GM21526 (cell line): ENCODE data around the gene ACKR3.
A peak's percentile ranks its signal among the peaks of the same experiment; 100 is the strongest.

Experiments used
- ATAC-seq: cut with Tn5 transposase; IDR thresholded peaks from one replicate; pipeline ENCODE4 v1.9.1; 2021; ENCODE audit warnings: moderate library complexity; ENCODE audit not compliant: unreplicated experiment, low FRiP score

Gene ACKR3

DNA sequence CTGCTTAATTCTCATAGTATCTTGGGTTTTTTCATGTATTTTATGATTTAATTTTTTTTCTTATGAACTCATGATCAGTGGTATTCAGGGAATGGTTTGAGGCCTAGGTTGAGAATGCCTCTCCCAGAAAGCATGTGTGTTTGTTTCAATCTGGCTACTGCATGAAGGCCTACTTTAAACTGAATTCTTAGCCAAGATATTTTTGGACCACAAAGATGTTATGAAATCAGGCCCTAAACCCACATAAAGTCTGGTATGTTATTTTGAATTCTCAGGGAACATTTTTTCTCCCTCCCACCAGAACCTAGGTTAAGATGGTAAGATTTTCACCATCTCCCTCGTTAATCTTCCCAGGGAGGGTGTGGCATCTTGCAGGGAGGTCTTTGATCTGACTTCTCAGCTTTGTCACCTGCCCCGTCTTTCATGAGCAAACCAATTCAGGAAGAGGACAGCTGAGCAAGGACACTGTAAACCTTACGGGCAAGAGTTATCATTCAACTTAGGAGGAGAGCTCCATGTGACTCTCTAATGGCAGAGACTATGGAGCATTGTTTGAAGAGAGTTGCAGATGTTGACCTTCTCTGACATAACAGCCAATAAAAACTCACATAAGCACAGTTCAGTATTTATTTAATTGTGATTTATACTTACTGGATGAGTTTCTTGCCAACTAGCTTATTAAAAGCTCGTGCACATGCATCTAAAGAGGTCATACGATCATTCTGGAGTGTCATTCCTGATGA is 21.3 kb upstream of the ACKR3 start:
- no peak for ATAC-seq

DNA sequence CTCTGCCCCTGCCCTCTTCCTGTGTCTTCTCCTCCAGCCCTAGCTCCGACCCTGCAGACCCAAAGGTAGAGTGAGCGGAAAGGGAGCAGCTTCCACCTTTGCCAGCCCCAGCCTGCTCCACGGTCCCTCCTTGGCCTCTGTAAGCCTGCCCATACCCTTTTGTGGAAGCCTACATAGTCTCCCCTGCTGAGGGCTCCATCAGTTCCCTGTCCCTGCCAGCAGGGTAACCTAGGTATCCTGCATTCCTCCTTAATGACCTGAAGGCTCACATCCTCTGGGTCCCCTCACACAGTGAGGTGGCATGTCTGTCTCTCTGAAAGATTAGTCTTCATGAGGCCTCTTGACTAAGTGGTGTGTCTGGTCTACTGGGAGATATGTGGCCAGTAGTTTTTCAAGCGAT is 20.5 kb upstream of the ACKR3 start:
- ATAC-seq = no peak

DNA sequence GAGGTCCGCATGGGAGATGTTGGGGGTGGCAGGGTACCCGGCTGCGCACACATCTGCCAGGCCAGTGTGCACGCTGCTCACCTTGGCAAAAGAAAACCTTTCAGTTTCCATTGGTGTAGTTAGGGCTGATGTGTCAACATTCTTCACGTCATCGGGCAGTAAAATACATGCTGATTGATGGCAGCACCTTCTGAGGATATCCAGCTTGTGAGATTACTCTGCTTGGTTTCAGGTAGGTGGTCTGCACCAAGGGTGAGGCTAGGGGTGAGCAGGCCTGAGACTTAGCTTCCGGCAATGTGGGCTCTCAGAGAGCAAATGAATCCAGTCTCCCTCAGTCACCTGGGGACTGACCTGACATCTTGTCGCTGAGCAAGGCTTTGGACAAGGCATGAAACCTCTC is 19.3 kb upstream of the ACKR3 start:
- ATAC-seq = peak; percentile 13

DNA sequence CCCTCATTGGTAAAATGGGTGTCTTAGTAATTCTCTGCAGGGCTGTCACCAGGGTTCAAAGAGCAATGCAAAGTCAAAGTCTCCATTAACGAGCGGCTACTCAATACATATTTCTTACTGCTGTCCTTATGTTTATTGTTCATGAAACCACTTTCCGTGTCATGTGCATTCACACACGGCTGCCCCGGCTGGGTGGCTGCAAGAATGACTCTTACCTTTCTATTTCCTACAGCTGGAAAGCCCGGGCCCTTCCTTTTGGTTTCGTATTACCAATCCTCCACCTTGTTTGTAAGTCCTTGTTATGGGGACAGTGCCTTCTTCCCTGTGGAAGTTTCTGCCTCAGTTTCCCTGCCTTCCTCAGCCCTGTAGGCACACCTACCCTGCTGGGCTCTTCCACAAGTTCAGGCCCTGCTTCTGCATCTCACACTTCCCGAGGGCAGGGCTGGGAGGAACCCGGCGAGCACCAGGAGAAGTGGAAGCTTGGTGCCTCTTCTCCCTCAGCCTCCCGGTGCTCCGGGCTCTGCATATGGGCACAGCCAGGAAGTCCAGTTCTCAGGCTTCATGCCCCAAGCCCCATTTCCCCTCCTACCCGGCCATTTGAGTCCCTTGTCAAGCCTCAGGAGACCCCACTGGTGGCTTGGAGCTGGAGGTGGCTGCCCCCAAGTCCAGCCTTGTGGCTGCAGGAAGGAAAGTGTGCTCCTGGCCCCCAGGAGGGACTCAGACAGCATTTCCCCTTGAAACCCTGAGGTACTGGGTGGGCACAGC is 18.7 kb upstream of the ACKR3 start:
- ATAC-seq = peak; percentile 53

DNA sequence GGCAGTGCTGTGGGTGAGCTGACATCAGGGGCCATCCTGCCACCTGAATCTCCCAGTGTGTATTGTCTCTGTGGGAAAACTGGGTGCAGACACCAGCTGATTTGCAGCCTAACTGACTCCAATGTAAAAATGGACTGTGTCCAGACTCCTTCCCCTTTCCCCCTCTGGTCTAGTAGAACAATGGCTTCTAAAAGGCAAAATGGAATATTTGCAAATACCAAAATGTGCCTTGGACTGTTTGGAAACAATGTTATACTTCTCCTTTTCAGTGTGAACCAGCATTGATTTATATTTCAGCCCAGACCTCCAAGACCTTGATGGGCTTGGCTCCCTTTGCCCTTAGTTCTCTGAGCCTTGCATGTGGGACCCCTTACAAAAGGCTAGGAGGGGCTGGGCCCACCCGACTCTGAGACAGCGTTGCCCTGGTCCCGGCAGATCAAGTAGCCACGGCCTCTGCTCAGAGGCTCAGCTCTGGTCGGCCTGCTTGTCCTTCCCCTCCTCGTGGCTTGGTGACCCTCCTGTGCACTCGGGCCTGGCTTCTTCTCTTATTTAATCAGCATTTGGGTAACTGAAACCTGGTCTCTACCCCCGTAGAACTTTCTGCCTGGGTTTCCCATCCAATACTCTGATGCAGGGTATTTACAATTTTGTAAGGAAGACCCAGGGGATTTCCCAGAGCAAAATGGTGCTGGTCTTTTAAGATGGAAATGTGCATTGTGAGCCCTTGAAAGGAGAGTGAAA is 18.0 kb upstream of the ACKR3 start:
- ATAC-seq = no peak

DNA sequence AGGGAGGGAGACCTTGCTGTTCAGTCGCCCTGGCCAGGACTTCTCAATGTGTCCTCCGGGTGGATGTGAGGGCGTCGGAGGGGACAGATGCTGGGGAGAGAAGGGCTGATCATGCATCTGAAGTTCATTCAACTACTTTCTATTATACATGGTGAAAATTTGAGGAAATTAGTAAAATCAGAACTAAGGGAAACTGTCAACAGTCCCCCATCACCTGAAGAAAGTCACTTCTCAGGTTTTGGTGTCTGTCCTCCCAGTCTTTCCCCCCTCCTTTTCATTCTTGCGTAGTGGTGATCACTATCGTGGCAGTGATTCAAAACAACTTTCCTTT is 17.4 kb upstream of the ACKR3 start:
- ATAC-seq = no peak

DNA sequence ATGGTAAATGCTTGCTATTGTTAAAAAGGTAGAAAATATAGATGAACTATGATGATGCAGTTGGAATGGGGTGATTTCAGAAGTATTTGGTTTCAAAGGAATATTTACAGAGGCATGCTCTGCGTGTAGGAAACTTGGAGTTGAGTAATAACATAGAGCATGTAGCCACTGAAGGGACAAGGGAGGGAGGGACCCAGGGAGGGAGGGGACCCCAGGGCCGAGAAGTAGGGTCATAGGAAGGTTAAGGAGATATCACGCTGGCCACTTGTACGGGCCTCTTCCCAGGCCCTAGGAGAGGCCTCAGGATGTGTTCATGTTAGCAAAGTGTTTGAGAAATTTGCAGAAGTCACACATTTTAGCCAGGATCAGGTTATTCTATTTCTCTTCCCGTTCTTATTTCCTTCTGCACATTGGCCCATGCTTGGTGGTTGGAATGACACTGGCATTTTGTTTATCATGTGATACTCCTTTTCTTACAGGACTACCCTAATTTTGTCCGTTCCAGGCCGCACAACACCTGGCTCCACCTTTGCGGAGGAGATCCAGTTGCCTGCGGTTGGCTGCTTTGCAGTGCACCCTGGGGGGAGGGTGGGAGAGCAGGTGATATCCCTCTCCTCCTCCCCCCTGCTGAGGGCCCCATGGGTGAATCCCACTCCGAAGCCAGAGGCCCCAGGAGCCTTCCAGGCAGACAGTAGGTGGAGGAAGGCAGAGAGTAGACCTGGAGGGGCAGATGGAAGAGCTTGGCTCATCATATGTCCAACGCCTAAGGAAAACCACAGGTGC is 16.9 kb upstream of the ACKR3 start:
- ATAC-seq = no peak

DNA sequence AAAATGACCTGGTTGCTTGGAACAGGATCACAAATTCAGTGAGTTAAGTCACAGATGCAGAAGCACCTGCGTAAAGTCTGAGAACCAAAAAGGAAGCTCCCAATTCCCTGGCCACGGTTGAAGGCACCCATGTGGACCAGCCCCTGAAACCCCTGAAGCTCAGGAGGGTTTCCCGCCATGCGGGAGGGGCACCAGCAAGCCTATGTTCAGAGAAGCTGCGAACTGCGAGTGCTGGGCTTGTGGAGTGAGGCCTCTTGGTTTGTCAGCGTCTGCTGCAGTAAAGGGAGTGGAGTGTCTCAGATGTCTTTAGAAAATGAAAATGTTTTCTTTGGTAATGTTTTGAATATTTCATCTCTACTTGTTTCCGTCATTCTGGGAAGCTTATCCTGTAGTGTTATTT is 16.1 kb upstream of the ACKR3 start:
- ATAC-seq = no peak

DNA sequence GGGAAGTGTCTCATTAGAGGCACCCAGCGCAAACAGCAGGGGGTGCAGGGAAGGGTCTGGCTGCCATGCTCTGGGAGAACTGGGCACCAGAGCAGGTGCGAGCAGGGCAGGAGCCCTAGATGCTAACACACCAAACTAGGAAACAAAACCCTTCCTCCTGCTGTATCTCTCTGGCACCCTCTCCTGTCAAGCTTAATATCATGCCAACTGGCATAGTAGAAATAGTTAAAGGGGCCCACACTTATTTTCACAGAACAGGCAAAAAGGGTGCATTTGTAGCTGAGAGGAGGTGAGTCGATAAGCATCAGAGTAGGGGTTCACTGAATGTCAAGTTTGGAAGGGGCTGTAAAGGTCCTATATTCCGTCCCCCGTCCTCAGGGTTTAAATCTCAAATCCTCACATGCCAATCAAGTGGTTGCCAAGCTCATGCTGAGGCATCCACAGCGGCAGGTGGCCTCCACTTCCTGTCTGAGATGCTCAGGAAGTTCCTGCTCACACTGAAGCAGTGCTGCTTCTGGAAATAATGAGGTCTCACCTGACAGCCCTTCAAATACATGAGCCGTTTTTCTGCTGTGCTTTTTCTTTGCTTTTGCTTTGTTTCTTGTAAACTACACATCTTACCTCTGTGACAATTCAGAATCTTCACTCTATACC is 14.9 kb upstream of the ACKR3 start:
- no peak for ATAC-seq

DNA sequence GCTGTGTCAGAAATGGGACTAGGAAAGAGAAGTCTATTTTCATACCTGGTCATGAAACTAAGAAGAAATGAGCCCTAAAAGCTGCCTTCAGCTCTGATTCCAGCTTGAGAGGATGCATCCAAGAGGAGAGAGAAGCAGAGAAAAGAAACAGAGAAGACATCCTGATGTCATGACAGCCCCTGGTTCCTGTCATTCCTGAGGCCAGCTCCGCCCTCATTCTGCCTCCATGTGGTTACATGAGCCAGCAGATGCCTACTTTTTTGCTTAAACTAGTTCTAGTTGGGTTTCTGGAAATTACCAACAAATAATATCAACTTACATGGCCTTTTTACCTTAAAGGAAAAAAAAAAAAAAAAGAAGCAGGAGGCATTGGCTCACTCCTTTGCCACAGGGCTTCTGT is 14.1 kb upstream of the ACKR3 start:
- no peak for ATAC-seq

DNA sequence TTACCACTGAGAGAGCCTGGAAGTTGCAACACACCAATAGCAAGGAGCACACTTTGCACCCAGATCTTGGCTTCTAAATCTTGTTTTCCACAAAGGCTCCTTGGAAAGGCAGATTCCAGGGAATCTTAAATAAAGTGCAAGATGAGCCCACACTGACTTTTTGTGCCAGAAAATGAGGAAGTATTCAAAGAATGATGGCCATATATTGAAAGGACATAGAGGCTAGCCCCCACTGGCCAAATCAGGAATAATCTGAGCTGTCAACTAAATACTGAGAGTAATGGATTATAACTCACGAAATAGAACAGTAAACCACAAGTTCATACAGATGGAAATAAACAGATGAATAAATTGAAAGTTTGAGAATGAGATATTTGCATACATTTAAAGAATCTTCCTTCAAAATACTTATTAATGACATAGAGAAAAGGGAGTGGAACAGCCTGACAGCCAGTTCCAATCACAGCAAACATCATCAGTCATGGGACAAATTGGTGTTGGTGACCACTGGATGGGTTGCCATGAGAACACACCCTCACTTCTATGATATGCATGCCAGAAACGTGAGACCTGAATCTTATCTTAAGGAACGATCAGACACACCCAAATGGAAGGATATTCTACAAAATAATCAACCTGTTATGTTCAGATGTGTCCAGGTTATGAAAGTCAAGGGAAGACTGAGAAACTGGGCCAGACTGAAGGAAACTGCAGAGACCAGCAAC is 12.2 kb upstream of the ACKR3 start:
- no peak for ATAC-seq

DNA sequence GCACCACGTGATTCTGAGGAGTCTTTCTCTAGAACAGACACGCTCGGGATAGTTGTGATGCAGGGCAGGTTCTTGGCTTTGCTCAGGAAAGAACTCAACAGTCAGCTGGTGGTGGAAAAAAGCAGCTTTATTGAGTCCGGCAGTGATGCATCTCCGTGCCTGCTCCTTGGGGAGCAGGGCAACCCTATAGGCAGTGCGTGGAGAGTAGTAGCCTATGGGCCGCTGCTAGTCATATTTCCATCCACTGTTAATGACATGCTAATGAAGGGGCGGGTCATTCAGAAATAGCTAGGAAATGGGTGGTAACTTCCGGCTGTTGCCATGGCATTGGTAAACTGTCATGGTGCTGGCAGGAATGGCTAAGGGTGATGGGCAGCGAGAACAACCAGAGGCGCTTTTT is 11.6 kb upstream of the ACKR3 start:
- ATAC-seq = no peak

DNA sequence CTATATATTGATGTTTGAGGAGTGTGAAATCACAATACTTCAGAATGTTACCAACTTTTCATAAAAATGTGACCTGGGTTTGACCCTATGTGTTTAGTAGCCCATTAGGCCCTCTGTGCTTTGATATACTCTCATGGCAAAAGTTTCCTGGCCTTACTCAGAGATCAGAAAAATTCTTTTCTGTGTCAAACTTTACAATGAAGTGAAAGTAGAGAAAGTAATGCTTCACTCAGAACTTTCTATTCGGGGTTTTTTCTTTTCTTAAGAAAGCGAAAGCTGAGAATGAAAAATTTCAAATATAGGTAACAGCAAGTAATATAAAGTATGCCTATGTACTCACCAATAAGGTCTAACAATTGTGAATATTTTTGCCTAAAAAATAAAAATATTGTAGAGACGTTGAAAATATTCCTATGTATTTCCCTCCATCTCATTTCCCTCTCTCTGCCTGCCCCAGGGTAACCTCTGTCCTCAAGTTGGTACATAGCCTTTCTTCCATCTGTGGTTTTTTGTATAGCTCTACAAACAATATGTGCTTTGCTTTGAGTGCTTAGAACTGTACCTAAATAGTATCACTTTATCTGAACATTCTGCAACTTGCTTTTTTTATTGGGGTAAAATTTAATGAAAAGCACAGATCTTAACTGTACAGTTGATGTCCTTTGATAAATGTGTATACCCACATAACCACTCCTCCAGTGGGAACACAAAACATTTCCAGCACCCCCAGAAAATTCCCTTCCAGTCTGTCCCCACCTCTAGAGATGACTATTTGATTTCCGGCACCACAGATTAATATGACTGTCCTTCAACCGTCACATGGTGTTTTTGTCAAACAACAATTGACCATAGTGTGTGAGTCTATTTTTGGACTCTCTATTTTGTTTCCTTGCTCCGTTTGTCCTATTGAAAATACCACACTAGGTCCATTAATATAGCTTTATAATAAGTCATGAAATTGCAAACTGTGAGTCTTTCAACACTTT is 10.3 kb upstream of the ACKR3 start:
- no peak for ATAC-seq

DNA sequence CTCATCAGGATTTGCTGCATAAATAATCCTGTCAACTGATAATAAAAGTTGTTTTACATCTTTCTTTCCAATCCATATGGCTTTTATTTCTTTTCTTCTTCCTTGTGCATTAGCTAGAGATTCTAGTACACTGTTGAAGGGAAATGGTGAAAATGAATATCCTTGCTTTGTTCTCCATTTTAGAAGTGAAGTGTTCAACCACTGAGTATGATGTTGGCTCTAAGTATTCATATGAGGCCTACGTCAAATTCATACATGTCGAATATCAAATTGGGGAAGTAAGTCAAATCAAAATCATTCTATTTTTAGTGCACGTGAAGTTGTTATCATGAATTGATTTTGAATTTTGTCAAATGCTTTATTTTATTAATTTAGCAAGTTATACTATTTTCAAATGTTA is 7.8 kb upstream of the ACKR3 start:
- no peak for ATAC-seq

DNA sequence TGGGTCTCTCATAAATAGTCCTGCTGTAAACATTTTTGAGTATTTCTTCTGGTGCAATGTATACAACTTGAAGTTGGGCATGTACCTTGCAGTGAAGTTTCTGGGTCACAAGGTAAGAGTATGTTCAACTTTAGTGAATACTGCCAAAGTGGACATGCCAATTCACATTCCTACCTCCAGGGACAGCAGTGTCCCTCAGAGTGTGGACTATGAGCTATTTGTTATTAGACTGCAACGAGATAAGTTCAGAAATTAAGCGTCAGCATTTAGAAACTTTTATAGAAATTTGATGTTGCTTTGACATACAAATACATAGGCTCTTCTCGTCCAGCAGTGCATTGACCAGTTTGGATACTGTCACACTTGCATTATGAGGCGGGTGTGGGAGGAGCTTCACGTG is 7.2 kb upstream of the ACKR3 start:
- ATAC-seq = no peak

DNA sequence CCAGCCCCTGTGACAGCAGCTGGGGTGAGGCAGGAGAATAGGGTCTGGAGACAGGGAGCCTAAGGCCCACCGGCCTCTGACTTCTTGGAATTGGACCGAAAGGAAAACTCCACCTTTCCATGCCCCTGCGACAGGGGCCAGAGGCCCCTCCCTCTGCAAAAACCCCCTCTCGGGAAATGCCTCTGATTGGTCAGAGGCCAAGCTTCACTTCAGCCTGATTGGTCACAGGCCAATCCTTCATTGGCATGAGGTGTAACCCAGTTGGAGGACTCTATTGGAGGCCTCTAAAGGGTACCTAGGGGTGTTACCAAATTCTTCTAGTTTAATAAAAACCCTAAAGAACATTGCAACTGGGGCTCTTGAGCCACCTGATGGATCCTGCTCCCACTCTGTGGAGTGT is 5.7 kb upstream of the ACKR3 start:
- ATAC-seq = no peak

DNA sequence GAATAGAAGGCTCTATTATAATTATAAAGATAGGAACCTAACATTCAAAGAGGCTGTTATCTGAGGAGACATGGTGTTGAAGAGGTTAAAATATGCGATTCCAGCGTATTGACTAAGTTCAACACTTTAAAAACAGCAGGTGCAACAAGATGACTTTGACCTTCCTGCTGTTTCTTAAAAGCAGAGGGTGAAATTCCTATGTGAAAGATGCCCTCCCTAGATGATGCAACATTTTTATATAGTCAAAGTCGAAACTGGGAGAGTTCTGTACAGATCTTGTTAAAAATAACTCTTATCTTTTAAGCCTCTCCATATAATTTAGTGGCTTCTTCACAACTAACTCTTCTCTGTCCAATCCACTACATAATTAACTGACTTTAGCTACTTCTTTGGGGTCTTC is 4.4 kb upstream of the ACKR3 start:
- no peak for ATAC-seq

DNA sequence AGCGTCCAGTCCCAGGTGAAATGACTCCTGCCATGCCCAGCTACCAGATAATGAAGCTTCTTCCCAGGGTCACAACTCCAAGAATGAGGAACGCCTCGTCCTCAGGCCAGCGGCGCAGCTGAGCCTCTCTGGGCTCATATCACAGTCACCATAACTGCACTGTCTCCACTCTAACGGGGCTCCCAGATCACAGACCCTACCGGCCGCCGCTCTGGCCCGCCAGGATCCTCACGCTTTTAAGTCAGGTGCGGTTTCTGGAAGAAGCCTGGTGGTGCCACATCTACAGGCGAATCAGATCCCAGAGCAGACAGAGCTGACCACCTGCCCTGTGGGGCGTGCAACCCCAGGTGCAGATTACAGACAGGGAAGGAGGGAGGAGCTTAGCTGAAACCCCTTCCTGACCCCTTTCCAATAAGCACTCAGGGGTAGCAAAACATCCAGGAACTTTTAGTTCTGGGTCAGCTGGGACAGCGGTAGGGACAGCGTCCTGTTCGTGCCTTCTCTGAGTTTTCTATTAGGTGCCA is 3.7 kb upstream of the ACKR3 start:
- no peak for ATAC-seq
